Neural crest cell (in vitro differentiated cells): ENCODE data around the gene PLEKHN1. TPM values are rescaled to one million over a fixed set of nuclear protein-coding genes. Genes with fewer than 3 reads are reported as not detected.
A peak's percentile ranks its signal among the peaks of the same experiment; 100 is the strongest.

Experiments
- DNase-seq: peaks from one replicate; pipeline ENCODE4 v3.0.0; 2021; ENCODE audit warnings: low read depth, mixed read lengths, low spot score
- H3K27ac Mint-ChIP-seq: one replicate; pipeline ENCODE4 v1.8.0; 2021; ENCODE audit warnings: mild to moderate bottlenecking, mixed read lengths; ENCODE audit not compliant: unreplicated experiment
- H3K27me3 Mint-ChIP-seq: 2 replicates; pipeline ENCODE4 v1.8.0; 2021; ENCODE audit warnings: low read depth, mild to moderate bottlenecking, mixed read lengths
- H3K36me3 Mint-ChIP-seq: 2 replicates; pipeline ENCODE4 v1.8.0; 2021; ENCODE audit warnings: low read depth, mild to moderate bottlenecking, mixed read lengths
- H3K4me1 Mint-ChIP-seq: 2 replicates; pipeline ENCODE4 v1.8.0; 2021; ENCODE audit warnings: mixed read lengths
- H3K4me3 Mint-ChIP-seq: one replicate; pipeline ENCODE4 v1.8.0; 2021; ENCODE audit warnings: mild to moderate bottlenecking, mixed read lengths
- H3K9me3 Mint-ChIP-seq: 2 replicates; pipeline ENCODE4 v1.8.0; 2021; ENCODE audit warnings: mixed read lengths
- total RNA-seq: library from RNA; stranded (reverse); gene quantifications from 2 replicates; pipeline ENCODE4 v1.2.1, GENCODE V29; 2021
- TF ChIP-seq, protein P1 (sequence below): fragments of 200-600 bp; sonication (generic); conservative IDR thresholded peaks from 2 replicates; pipeline ENCODE4 v1.5.0; 2021; ENCODE audit warnings: antibody characterized with exemption, mild to moderate bottlenecking

PLEKHN1 gene
- total RNA-seq, 1 donor from 2014 or later, result not detected

DNA sequence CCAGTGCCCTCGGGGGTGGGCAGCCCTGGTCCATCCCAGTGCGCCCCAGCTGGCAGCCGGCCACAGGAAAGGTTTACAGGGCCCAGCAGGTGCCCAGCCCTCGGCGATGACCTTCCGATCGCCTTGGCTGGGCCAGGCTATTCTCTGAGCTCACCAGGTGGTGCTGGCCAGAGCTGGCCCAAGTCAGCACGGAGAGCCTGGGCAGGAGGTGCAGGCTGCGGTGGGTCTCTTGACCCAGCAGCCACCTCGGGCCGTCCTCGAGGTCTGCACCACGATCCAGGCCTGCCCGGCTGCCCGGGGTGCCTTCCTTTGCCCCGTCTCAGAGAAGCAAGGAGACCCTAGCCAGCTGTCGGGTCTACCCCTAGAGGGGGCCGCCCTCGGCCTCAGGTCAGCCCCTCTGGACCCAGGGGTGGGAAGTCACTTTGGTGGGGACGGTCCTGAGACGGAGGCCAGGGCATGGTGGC is 15.2 kb downstream of the PLEKHN1 start:
- no peak overlapping the region for H3K27ac Mint-ChIP-seq
- H3K27me3 Mint-ChIP-seq, result peaks cover 36% of the 10 kb centered on the region
- peaks cover 3% of the 10 kb centered on the region for H3K9me3 Mint-ChIP-seq
- H3K4me3 Mint-ChIP-seq, result no peak overlapping the region
- no peak for DNase-seq
- H3K4me1 Mint-ChIP-seq, result peaks cover 3% of the 10 kb centered on the region
- TF ChIP-seq, protein P1, sequence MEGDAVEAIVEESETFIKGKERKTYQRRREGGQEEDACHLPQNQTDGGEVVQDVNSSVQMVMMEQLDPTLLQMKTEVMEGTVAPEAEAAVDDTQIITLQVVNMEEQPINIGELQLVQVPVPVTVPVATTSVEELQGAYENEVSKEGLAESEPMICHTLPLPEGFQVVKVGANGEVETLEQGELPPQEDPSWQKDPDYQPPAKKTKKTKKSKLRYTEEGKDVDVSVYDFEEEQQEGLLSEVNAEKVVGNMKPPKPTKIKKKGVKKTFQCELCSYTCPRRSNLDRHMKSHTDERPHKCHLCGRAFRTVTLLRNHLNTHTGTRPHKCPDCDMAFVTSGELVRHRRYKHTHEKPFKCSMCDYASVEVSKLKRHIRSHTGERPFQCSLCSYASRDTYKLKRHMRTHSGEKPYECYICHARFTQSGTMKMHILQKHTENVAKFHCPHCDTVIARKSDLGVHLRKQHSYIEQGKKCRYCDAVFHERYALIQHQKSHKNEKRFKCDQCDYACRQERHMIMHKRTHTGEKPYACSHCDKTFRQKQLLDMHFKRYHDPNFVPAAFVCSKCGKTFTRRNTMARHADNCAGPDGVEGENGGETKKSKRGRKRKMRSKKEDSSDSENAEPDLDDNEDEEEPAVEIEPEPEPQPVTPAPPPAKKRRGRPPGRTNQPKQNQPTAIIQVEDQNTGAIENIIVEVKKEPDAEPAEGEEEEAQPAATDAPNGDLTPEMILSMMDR, result no peak
- H3K36me3 Mint-ChIP-seq, result peaks cover 3% of the 10 kb centered on the region

GRCh38 chr1:981955-982558 is 15.8 kb downstream of the PLEKHN1 start, which contains the start of gene PERM1:
Gene PERM1 (minus strand): TSS chr1:982093. CDS start chr1:981029, 1,064 bp downstream.
- no peak within 1 kb of the TSS for H3K4me3 Mint-ChIP-seq
- H3K36me3 Mint-ChIP-seq, result peaks cover 3% of the 10 kb centered on the region
- peaks cover 36% of the 10 kb centered on the region for H3K27me3 Mint-ChIP-seq
- no peak for DNase-seq
- no peak within 1 kb of the TSS for H3K27ac Mint-ChIP-seq
- peaks cover 3% of the 10 kb centered on the region for H3K9me3 Mint-ChIP-seq
- peaks cover 3% of the 10 kb centered on the region for H3K4me1 Mint-ChIP-seq
- TF ChIP-seq, protein P1, result no peak

DNA sequence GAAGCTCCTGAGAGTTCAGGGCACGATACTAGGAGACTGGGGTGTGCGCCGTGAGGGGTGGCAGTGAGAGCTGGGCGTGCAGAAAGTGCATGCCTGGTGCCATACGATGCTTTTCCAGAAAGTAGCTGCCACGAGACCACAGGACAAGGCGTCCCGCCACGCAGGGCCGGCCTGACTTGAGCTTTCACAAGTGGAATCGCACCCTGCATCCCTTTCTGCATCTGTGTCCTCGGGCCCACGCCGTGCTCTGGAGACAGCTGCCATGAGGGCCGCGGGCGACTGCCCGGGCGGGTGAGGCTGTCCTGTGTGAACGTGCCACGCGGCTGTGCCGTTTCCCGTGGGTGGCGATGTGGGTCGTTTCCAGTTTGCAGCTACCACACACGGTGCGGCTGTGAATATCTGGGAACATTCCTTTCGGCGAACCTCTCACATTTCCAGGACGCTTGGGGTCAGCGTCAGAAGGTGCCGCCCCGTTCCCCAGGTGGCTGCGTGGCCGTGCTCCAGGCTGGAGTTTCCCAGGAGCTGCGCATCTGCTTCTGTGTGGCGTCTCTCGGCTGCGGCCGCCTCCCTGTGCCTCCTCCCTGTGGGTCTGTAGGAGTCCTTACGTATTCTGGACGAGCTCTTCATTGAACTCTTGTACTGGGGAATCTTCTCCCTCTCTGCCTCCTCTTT is 16.6 kb downstream of the PLEKHN1 start:
- no peak for DNase-seq
- H3K36me3 Mint-ChIP-seq, result peaks cover 3% of the 10 kb centered on the region
- peaks cover 3% of the 10 kb centered on the region for H3K9me3 Mint-ChIP-seq
- H3K4me1 Mint-ChIP-seq, result peaks cover 3% of the 10 kb centered on the region
- H3K27ac Mint-ChIP-seq, result no peak overlapping the region
- peaks cover 41% of the 10 kb centered on the region for H3K27me3 Mint-ChIP-seq
- TF ChIP-seq, protein P1, result no peak
- H3K4me3 Mint-ChIP-seq, result no peak overlapping the region

GRCh38 chr1:983798-984475 is 17.7 kb downstream of the PLEKHN1 start:
- no peaks in the 10 kb centered on the region for H3K9me3 Mint-ChIP-seq
- TF ChIP-seq, protein P1, result peak; percentile 96
- H3K4me3 Mint-ChIP-seq, result no peak overlapping the region
- DNase-seq, result peak; percentile 70
- H3K36me3 Mint-ChIP-seq, result peaks cover 3% of the 10 kb centered on the region
- peaks cover 48% of the 10 kb centered on the region for H3K27me3 Mint-ChIP-seq
- no peaks in the 10 kb centered on the region for H3K4me1 Mint-ChIP-seq
- H3K27ac Mint-ChIP-seq, result no peak overlapping the region

DNA sequence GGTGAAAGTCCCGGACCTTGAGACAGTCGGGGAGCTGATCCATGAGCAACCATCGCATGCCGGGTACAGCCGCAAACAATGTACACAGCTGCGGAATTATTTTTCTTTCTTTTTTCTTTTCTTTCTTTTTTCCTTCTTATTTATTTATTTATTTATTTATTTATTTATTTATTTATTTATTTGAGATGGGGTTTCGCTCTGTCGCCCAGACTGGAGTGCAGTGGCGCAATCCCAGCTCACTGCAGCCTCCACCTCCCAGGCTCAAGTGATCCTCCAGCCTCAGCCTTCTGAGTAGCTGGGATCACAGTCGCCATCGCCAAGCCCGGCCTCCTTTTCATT is 18.2 kb downstream of the PLEKHN1 start:
- Mint-ChIP-seq H3K4me3 (no peak overlapping the region), H3K27ac (no peak overlapping the region), H3K9me3 (no peaks in the 10 kb centered on the region), H3K27me3 (peaks cover 53% of the 10 kb centered on the region), H3K4me1 (no peaks in the 10 kb centered on the region), H3K36me3 (peaks cover 3% of the 10 kb centered on the region)
- no peak for DNase-seq
- TF ChIP-seq, protein P1, result peak; percentile 45
